GM18858 (cell line): Measurements from ENCODE around the gene CCM2L.

Experiments
- ATAC-seq: cut with Tn5 transposase; IDR thresholded peaks from one replicate; pipeline ENCODE4 v1.9.1; 2021; ENCODE audit not compliant: unreplicated experiment

CCM2L gene

DNA sequence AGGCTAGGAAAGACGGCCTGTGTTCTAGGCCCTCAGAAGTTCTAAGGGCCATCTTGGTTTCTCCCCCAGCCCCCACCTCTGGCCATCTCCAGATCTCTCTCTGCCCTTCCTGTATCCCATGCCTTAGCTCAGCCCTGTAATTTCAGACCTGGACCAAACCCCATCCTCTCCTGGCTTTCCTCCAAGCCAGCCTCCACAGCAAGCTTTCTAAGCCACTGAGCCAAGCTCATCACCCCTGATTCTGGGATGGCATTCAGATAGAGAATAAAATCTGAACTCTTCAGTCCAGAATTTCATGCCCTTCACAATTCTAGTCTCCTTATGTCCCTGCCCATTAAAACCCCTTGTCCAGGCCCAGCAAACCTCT, 18.9 kb upstream of the CCM2L start:
- ATAC-seq = no peak

DNA sequence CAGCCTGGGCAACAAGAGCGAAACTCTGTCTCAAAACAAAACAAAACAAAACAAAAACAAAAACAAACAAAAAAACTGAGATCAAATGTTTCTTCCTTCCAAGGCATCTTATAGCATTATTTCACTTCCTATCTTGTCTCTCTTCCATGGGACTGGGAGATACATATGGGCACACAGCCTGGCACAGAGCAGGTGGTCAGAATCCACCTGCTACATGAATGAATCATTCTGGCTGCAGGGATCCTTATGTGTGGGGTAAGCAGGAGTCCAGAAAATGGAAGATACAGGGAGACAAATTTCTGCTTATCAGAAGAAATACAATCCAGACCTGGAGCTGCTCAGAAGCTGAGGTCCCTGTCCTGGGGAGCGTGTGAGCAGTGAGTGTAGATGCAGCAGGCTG, 18.2 kb upstream of the CCM2L start:
- no peak for ATAC-seq

DNA sequence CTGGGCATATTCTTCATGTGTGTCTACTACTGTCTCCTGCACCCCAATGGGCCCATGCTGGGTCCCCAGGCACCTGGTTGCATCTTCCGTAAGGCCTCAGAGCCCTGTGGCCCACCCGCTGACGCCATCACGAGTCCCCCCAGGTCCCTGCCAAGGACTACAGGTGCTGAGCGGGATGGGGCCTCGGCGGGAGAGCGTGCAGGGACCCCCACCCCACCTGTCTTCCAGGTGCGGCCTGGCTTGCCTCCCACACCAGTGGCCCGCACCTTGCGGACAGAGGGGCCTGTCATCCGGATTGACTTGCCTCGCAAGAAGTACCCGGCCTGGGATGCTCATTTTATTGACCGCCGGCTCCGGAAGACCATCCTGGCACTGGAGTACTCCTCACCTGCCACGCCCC, 13.2 kb upstream of the CCM2L start:
- ATAC-seq = no peak

DNA sequence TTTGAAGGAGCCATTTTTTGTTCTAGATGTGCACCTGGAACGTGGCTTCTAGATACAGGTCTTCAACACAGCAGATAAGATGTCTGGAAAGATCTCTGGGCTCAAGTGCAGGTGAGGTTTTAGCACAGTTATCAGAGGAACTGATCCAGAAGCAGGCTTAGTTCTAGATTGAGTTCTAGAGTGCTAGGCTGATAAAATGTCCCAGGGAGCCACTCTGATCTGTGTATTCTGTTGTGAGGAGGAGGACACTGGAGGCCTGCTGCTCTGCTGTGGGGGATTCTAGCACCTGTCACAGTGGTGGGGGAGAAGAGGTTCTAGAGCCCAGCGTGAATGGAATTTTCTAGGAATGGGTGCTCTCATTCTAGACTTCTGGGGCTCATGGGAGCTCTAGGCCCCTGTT, 12.0 kb upstream of the CCM2L start:
- no peak for ATAC-seq

DNA sequence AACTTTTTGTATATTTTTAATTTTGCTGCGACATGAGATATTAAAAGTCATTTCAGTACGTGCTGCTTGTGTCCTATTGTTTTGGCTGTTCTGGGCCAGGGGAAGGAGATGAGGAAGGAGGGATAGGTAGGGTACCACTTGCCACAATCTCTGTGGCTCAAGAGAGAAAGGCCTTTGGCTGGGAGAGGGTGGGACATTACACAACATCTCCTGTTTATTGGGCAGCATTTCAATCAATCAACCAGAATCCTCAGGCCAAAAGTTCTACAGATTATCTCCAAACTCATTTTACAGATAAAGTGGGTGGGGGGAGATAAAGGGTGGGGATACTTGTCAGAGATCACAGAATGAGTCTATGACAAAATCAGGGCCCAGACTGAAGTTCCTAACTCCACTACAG, 6.9 kb upstream of the CCM2L start:
- ATAC-seq = no peak

DNA sequence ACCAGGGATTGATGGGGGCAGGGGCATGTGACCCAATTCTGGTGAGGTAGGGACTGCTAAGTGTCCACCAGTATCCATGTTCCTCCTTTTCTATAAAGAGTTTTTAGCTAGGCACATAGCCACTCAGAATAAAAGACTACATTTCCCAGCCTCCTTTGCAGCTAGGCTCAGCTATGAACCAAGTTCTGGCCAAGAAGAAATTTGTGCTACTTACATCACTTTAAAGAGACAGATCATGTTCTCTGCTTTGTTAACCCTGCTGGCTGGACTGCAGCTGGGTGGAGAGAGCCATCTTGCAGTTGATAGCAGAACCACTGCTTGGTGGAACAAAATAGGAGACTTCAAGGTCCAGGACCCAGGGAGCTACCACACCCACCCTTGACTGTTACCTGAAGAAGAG, 5.3 kb upstream of the CCM2L start:
- ATAC-seq = no peak

DNA sequence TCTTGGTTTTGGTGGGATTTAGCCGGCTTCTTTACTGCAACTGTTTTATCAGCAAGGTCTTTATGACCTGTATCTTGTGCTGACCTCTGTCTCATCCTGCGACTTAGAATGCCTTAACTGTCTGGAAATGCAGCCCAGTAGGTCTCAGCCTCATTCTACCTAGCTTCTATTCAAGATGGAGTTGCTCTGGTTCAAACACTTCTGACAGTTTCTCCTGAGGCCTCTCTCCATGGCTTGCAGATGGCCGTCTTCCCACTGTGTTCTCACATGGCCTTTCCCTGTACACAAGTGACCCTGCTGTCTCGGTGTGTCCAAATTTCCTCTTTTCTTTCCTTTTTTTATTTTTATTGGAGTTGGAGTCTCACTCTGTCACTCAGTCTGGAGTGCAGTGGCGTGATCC, 4.2 kb upstream of the CCM2L start:
- ATAC-seq = no peak

DNA sequence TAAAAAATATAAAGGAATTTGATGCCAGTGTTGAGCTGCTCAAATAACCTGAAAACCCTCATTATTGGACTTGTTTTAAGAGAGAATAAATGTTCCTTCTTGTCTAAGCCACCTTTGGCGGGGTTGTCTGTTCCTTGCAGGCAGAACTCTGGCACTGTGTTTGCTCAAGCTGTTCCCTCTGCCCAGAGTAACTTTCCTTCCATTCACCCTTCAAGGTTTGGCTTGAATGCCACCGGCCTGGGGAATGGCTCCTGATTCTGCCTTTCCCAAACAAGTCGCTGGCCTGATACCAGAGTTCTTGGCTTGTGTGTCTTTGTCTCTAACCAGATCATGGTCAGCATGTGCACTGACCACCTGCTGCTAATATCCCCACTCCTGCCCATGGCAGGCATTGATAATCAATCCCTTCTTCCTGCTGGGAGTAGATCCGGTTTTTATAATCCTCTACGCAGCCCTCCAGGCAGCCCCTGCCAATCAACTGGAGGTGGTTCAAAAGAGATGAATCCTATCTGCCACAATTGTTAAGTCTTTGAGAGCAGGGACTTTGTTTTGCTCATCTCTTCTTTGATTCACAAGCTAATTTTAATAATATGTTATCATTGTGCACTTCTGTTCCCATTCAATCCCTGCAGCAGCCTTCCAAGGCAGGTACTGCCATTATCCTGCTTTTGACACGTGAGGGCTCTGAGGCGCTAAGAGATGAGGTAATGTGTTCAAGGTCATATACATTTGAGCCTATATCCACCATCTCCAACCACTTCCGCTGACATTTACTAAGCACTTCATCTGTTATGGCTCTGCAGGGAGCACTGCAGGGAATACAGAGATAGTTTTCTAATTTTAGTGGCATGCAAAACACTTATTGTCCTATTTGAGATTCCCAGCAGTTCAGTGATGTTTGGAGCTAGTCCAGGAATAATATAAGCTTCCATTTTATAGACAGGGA, 3.1 kb upstream of the CCM2L start:
- no peak for ATAC-seq

DNA sequence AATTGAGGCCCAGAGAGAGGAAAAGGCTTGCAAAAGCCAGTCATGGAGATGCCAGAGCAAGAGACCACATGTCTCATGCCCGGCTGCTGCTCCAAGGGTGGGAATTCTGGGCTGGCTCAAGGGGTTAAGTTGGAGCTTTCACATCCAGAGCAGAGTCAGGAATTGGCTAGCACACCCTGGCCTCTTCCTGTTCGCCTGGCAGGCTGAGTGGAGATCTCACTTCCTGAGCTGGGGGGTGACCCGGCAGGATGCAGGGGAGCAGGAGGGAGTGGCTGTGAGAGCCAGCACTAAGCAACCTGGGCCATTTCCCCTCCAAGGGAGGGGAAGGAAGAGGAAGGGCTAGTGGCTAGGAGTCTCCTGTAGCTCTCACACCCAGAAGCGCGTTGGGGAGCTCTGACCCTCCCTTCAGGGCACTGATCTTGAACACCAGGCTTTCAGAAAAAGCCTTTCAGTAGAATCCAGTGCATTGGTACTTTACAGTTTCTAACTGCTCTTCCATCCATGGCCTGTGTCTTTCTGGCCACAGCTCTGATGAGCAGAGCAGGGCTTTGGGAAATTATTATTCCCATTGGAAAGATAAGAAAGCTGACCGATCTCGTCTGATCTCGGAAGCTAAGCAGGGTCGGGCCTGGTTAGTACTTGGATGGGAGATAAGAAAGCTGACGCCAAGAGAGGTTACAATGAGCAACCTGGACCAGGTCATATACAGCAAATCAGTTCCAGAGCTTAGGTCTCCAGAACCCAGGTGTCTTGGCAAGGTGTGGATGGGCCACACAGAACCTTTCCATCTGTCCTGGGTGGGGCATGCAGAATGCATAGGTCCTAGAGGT, 2.2 kb upstream of the CCM2L start:
- ATAC-seq = no peak

DNA sequence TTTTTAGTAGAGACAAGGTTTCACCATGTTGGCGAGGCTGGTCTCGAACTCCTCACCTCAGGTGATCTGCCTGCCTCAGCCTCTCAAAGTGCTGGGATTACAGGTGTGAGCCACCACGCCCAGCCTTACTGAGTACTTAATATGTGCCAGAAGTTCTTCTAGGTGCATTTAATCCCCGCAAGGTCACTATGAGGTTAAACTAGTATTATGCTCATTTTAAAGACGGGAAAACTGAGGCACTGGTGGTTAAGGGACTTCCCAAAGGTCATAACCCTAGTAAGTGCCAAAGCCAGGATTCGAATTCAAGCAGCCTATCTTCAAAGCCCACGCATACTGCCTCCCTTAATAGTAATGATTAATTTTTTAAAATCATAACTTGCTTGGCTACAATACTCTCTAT, 674 bp upstream of the CCM2L start:
- ATAC-seq = no peak

DNA sequence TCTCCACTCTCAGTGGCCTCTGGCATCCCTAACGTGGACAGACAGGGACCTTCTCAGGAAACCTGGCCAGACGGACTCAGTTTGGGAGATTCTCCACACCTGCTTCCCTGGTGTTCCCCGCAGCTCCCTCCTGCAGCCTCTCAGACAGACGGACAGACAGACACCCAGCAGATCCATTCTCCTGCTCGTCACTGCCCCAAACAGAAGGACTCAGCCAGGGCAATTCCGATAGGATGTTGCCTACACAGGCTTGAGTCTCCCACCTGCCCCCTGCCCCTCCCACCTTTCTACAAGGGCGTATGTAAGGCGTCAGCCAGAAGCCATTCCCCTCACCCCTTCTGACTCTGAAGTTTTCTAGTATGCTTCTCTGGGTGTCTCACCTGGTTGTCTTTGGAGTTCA, 428 bp downstream of the CCM2L start:
- ATAC-seq = no peak

DNA sequence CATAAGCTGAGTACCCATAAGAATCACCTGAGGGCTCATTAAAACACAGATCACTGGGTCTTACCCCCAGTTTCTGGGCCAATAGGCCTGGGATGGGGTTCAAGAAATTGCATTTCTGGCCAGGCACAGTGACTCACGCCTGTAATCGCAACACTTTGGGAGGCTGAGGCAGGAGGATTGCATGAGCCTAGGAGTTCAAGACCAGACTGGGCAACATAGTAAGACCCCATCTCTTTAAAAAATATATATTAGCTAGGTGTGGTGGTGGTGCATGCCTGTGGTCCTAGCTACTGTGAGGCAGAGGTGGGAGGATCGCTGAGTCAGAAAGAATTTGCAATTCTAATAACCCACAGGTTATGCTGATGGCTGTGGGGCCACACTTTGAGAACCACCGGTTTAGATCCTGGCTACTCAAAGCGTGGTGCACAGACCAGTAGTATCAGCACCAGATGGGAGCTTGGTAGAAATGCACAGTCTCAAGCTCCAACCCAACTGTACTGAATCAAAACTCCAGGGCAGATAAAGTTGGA, 2.0 kb downstream of the CCM2L start:
- ATAC-seq = no peak

DNA sequence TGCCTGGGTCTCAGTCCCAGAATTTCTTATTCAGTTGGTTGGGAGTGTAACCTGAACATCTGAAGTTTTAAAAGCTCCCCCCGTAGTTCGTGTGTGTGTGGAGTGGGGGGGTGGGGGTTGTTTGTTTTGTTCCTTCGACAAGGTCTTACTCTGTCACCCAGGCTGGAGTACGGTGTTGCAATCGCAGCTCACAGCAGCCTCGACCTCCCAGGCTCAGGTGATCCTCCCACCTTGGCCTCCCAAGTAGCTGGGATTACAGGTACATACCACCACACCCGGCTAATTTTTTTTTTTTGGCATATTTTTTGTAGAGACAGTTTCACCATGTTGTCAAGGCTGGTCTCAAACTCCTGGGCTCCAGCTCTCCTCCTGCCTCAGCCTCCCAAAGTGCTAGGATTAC, 3.1 kb downstream of the CCM2L start:
- ATAC-seq = no peak

DNA sequence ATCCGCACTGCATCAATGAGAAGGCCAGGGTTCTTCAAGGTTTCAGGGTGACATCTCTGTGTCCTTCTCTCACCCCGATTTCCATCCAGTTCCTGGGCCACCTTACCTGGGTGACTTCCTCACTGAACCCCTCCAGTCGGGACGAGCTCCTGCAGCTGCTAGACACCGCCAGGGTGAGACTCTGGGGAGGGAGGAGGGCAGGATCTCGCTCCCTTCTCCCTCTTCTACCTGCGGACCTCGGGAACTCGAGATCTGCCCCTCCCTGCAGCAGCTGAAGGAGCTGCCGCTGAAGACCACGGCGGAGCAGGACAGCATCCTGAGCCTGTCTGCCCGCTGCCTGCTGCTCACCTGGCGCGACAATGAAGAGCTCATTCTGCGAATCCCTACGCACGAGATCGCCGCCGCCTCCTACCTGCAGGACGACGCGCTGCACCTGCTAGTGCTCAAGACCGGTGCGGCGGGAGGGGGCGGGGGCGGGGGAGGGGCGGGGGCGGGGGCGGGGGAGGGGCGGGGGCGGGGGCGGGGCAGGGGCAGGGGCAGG, 7.5 kb downstream of the CCM2L start:
- no peak for ATAC-seq

DNA sequence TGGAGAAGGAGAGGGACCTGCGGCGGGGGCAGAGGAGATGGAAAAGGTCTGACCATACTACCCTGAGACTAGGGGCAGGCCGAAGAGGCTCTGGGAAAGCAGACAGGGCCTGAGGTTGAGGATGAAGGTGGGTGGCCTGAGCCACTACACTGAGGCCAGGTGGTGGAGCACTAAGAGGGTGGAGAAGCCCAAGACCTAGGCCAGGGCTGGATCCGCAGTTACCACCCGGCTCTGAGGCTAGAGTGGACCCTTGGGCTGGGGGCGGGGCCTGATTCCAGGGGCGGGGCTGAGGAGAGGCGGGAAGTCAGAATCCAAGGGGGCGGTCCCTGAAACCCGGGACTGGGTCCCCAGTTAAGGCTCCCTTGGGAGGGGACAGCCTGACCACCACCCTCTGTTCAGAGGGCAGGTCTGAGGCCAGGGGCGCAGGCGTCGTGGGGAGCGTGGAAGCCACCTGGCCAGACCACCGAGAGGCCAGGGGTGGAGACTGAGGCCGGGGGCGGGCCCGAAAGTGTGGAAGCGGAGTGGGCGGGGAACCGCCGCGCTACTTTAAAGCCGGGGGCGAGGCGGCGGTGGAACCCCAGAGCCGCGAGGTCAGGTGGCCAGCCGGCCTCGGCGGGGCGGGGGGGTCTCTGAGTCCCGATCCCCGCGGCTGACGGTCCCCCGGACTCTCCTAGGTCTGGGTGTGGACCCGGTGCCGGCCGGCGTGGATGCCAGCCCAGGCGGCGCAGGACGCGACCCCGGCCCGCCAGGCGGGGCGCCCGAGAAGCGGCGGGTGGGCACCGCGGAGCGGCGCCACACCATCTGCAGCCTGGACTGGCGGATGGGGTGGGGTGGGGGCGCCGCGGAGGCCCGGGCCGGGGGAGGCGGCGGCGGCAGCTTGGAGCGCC, 8.3 kb downstream of the CCM2L start:
- ATAC-seq = no peak

DNA sequence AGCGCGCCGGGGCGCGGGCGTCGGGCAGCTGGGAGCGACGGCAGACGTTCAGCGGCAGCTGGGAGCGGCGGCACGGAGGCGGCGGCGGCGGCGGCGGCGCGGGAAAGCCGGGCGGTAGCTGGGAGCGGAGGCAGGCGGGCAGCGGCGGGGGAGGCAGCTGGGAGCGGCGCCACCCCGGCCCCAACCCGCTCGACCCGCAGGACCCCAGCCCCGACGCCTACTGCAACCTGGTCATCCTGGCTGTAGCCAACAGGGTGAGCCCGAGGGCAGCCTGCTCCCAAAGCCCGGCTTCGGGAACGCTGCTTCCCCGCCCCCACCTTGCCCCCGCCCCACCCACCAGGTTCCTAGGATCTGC, 8.9 kb downstream of the CCM2L start:
- no peak for ATAC-seq

DNA sequence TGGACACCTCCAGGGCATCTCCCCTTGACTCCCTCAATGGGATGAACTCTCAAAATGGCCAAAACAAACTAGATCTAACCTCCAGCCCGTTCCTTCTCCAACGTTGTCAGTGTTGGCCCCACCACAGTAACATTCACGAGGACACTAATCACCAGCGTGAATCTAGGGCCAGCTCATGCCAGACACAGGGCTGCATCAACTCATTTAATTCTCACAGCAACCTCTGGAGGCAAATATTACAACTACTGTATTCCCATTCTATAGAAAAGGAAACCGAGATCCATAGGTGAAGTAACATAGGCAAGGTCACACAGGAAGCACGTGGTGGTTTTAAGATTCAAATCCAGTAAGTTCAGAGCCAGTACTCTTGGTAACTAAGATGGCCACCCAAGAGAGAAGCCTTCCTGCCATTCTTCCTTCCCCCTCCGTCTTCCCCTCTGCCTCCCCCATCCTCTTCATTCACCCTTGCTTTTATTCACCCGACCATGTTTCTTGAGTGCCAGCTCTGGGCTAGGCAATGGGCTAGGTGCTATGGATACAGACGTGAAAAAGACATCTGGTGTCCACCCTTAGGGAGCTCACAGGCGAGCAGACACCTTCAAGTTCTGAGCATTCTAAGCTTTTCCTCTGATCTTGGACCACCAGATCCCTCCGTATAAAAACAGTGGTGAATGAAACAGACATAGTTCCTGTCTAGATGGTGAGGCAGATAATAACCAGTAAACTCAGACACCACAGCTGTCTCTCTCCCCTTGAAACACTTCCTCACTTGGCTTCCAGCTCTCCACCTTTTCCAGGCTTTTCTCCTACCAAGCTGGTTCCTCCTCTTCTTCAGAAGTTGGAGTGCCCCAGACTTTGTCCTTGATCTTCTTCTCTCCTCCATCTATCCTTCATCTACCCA, 9.6 kb downstream of the CCM2L start:
- no peak for ATAC-seq

DNA sequence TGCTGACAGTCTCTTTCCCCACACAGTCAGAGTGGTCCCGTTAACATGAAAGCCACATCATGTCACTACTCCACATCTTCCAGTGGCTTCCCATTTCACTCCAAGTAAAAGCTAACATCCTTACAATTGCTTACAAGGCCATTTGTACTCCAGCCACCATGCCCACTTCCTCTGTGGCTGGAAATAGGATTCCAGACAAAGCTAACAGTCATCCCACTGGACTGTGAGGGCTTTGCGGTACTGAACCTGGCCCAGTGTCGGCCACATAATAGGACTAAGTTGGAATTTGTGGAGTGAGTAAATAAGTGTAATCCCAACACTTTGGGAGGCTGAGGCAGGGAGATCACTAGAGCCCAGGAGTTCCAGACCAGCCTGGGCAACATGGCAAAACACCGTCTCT, 10.9 kb downstream of the CCM2L start:
- no peak for ATAC-seq

DNA sequence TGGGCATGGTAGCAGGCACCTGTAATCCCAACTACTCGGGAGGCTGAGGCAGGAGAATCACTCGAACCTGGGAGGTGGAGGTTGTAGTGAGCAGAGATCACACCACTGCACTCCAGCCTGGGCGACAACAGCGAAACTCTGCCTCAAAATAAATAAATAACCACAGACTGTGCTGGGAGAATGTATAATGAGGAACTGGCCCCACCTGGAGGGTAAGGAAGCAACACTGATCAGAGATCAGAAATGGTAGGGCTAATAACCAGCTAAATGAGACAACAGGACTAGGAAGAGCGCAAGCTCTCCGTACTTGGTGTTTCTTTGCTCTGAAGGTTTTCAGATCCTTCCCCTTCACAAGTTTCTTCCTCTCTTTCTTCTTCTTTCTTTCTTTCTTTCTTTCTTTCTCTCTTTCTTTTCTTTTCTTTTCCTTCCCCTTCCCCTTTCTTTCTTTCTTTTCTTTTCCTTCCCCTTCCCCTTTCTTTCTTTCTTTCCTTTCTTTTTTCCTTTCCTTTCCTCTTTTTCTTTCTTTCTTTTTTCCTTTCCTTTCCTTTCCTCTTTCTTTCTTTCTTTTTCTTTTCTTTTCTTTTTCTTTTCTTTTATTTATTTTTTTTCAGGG, 14.6 kb downstream of the CCM2L start:
- ATAC-seq = no peak
